ENCODE data around the gene LRP5. TPM values are rescaled to one million over a fixed set of nuclear protein-coding genes. Genes with fewer than 3 reads are reported as not detected.

Gene LRP5
- polyA plus RNA-seq, 1 donor (not counting 4 experiments of a cell fraction or from before 2014, with no cell fraction given) = 6.6 TPM

DNA sequence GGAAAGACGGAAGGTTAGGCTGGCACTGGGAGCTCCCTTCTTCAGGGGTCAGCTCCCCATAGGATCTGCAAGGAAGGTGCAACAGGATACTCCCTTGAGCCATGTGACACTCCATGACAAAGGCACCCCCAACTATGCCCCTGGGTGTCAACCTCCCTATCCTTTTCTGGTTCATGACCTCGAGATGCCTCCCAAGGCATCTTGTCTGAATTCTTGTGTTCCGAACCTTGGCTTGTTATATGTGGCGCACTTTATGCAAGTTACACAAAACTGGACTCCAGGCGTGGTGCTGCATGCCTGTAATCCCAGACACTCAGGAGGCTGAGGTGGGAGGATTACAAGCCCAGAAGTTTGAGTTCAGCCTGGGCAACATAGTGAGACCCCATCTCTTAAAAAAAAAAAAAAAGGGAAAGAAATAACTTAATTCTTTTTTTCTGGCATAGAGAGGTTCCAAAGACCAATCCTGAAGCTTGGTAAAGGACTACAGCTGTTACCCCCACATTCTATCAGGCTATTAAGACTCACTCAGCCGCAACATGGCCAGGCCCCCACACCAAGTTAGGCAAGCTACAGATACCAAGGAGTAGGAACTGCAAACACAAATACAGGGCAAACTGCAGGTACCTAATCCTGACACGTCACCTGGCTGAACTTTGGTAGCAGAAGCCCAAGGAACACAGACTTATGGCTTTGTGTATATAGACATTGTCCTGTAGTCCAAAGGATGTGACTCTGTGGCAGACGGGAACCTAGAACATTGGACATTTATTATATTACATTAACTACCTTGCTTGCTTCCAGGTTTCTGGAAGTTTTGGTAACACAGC lies 42.0 kb upstream of the LRP5 start:
- Histone ChIP-seq H3K4me2 (ENCODE audit: control insufficient read depth, extremely low read depth, insufficient read depth, low read depth, low read length) (peak overlapping the region; percentile 67), H3K9ac (ENCODE audit: control insufficient read depth, extremely low read depth, insufficient read depth, low read length) (peak overlapping the region; percentile 96), H3K79me2 (ENCODE audit: control insufficient read depth, insufficient read depth, low read length) (peaks cover 30% of the 10 kb centered on the region), H3K4me1 (ENCODE audit: control insufficient read depth, extremely low read depth, insufficient read depth, low read length) (peaks cover 25% of the 10 kb centered on the region), H3K4me3 (ENCODE audit: control insufficient read depth in 2 of 3, extremely low read depth in 1 of 3, insufficient read depth in 2 of 3, low read depth in 1 of 3, low read length in 3 of 3) (peak overlapping the region; percentile 73 to 90 (median 89)), H2AFZ (ENCODE audit: control insufficient read depth, low read length) (no peak overlapping the region), H3K27ac (ENCODE audit: control insufficient read depth, insufficient read depth, low read length) (peak overlapping the region; percentile 91), H3K36me3 (ENCODE audit: control insufficient read depth in 2 of 2, extremely low read depth in 1 of 2, insufficient read depth in 2 of 2, low read length in 2 of 2) (peaks cover 26 to 33% of the 10 kb centered on the region in 2 experiments), H3K9me3 (ENCODE audit: control insufficient read depth, low read depth, low read length) (no peaks in the 10 kb centered on the region), H3K27me3 (ENCODE audit: control insufficient read depth, extremely low read depth, insufficient read depth, low read length) (no peaks in the 10 kb centered on the region), H4K20me1 (ENCODE audit: control insufficient read depth, extremely low read depth, insufficient read depth, low read length) (no peaks in the 10 kb centered on the region), H3K9me1 (ENCODE audit: control insufficient read depth, extremely low read depth, insufficient read depth, low read length) (peaks cover 4% of the 10 kb centered on the region)
- FAIRE-seq = no peak
- dilution Hi-C loops (cut with MboI; ENCODE audit: extremely low pct_ligation_motif_present, low sequenced_read_pairs) = no loop called here
- TF ChIP-seq, protein P1, sequence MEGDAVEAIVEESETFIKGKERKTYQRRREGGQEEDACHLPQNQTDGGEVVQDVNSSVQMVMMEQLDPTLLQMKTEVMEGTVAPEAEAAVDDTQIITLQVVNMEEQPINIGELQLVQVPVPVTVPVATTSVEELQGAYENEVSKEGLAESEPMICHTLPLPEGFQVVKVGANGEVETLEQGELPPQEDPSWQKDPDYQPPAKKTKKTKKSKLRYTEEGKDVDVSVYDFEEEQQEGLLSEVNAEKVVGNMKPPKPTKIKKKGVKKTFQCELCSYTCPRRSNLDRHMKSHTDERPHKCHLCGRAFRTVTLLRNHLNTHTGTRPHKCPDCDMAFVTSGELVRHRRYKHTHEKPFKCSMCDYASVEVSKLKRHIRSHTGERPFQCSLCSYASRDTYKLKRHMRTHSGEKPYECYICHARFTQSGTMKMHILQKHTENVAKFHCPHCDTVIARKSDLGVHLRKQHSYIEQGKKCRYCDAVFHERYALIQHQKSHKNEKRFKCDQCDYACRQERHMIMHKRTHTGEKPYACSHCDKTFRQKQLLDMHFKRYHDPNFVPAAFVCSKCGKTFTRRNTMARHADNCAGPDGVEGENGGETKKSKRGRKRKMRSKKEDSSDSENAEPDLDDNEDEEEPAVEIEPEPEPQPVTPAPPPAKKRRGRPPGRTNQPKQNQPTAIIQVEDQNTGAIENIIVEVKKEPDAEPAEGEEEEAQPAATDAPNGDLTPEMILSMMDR (optimal IDR thresholded peaks at IDR 0.05 in 1 of 3, IDR thresholded peaks at IDR 0.05 in 1 of 3, conservative IDR thresholded peaks at IDR 0.05 in 1 of 3; ENCODE audit: extremely low read depth in 1 of 3, insufficient read depth in 2 of 3, low read length in 3 of 3) = no peak
- no peak for TF ChIP-seq EZH2 (IDR thresholded peaks at IDR 0.05; ENCODE audit: low read length)
- DNase-seq (ENCODE audit: low read depth, low spot score) = no peak

DNA sequence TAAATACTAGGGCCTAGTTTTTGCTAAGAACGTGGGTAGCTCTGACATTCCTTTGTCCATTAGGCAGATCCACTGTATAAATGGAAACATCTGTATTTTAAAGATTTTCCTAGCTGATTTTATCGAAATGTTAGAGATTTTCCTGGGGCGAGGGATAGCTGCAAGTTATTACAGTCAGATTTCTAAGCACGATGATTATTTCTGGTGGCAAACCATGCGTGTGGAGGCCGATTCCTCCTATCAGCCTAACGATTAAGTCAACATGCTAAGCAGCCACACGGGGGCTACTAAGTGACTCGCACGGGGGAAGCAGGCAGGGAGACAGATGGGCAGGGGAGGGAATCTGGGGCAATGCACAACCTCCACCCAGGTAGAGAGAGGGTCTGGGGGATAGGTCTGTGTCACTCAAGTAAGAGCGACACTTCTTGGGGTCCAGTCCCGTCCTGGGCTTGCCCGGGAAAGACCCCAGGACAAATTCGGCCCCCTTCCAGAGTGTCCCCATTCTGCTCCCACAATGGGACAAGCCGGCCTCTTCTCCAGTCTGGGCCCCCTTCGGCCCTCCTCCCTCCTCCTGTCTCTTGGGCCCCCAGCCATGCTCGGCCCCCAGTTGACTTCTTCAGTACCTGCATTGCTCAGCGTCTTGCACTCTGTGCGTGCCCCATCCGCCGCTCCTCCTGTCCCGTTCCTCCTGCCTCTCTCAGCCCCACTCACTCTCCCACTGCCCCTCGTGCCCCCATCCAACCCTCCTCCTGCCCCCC lies 41.2 kb upstream of the LRP5 start:
- no peaks in the 10 kb centered on the region for H4K20me1 ChIP-seq (ENCODE audit: control insufficient read depth, extremely low read depth, insufficient read depth, low read length)
- TF ChIP-seq, protein P1 (optimal IDR thresholded peaks at IDR 0.05 in 1 of 3, IDR thresholded peaks at IDR 0.05 in 1 of 3, conservative IDR thresholded peaks at IDR 0.05 in 1 of 3; ENCODE audit: extremely low read depth in 1 of 3, insufficient read depth in 2 of 3, low read length in 3 of 3) = peak; percentile 58 to 77 (median 65)
- TF ChIP-seq EZH2 (IDR thresholded peaks at IDR 0.05; ENCODE audit: low read length) = no peak
- FAIRE-seq = no peak
- DNase-seq (ENCODE audit: low read depth, low spot score) = no peak
- H3K4me2 ChIP-seq (ENCODE audit: control insufficient read depth, extremely low read depth, insufficient read depth, low read depth, low read length) = peak overlapping the region; percentile 67
- peak overlapping the region; percentile 91 for H3K27ac ChIP-seq (ENCODE audit: control insufficient read depth, insufficient read depth, low read length)
- H3K9me3 ChIP-seq (ENCODE audit: control insufficient read depth, low read depth, low read length) = no peaks in the 10 kb centered on the region
- H3K27me3 ChIP-seq (ENCODE audit: control insufficient read depth, extremely low read depth, insufficient read depth, low read length) = no peaks in the 10 kb centered on the region
- peaks cover 33% of the 10 kb centered on the region for H3K4me1 ChIP-seq (ENCODE audit: control insufficient read depth, extremely low read depth, insufficient read depth, low read length)
- H3K9ac ChIP-seq (ENCODE audit: control insufficient read depth, extremely low read depth, insufficient read depth, low read length) = peak overlapping the region; percentile 96
- dilution Hi-C loops (cut with MboI; ENCODE audit: extremely low pct_ligation_motif_present, low sequenced_read_pairs) = no loop called here
- H3K4me3 ChIP-seq (ENCODE audit: control insufficient read depth in 2 of 3, extremely low read depth in 1 of 3, insufficient read depth in 2 of 3, low read depth in 1 of 3, low read length in 3 of 3) = peak overlapping the region; percentile 73 to 90 (median 89)
- H3K79me2 ChIP-seq (ENCODE audit: control insufficient read depth, insufficient read depth, low read length) = peaks cover 29% of the 10 kb centered on the region
- H3K36me3 ChIP-seq (ENCODE audit: control insufficient read depth in 2 of 2, extremely low read depth in 1 of 2, insufficient read depth in 2 of 2, low read length in 2 of 2) = peaks cover 20 to 27% of the 10 kb centered on the region in 2 experiments
- peaks cover 4% of the 10 kb centered on the region for H3K9me1 ChIP-seq (ENCODE audit: control insufficient read depth, extremely low read depth, insufficient read depth, low read length)
- H2AFZ ChIP-seq (ENCODE audit: control insufficient read depth, low read length) = peak overlapping the region; percentile 41

Measured in keratinocyte (primary cell).